Heart left ventricle (tissue), 13 donors: ENCODE results near the gene PLOD2.

Experiments
- POLR2A ChIP-seq, 2 donors: fragments of 450-650 bp; IDR thresholded peaks; one replicate each; pipeline ENCODE4 v1.6.1; 2017; ENCODE audit warnings: antibody characterized with exemption in 2 of 2, mild to moderate bottlenecking in 2 of 2, moderate library complexity in 2 of 2
- TF ChIP-seq, protein P1 (sequence below), 12 donors: fragments of 200-600 bp; sonication (generic) in 4 of 12; IDR thresholded peaks; one replicate each; pipeline versions ENCODE4 v1.5.0 to v1.8.0; 2018 to 2022; ENCODE audit warnings: antibody characterized with exemption in 12 of 12, mild to moderate bottlenecking in 5 of 12
- donor health status: ischemic (EF 13 %, LVEDD 7.1; RV severe dilation, severe dysfunction).
- donor health status: DM: no; HTN: yes; CAD: no.
- donor health status: DM: no; HTN: no; CAD: no.
- donor health status: ischemic (EF 25% LVEDD 6.9; RV normal size, moderate dysfunction).
- donor health status: ischemic (EF 25% LVEDD 5.7; RV mildly dilated, moderate dysfunction).
- donor health status: ischemic (EF 35%, LVEDD 5.7; RV mildly dilated, moderate dysfunction).
- donor health status: nonischemic (EF 11% LVEDD 7.7; RV severe dilation, severe dysfunction).
- donor health status: DM: yes; HTN: yes; CAD: no.
- donor health status: PGD.
- donor health status: ischemic (EF 29% LVEDD 5.4; RV normal size, mild dysfunction).
- donor health status: nonischemic (EF 23%, LVEDD 6.1; RV moderate dilation, normal function).

GRCh38 chr3:146177072-146177471 lies 16.1 kb upstream of the PLOD2 start:
- TF ChIP-seq, protein P1, sequence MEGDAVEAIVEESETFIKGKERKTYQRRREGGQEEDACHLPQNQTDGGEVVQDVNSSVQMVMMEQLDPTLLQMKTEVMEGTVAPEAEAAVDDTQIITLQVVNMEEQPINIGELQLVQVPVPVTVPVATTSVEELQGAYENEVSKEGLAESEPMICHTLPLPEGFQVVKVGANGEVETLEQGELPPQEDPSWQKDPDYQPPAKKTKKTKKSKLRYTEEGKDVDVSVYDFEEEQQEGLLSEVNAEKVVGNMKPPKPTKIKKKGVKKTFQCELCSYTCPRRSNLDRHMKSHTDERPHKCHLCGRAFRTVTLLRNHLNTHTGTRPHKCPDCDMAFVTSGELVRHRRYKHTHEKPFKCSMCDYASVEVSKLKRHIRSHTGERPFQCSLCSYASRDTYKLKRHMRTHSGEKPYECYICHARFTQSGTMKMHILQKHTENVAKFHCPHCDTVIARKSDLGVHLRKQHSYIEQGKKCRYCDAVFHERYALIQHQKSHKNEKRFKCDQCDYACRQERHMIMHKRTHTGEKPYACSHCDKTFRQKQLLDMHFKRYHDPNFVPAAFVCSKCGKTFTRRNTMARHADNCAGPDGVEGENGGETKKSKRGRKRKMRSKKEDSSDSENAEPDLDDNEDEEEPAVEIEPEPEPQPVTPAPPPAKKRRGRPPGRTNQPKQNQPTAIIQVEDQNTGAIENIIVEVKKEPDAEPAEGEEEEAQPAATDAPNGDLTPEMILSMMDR (IDR thresholded peaks at IDR 0.05): no peak
- TF ChIP-seq POLR2A (IDR thresholded peaks at IDR 0.05): no peak
